ENCODE results near the gene CYREN. TPM values are rescaled to one million over a fixed set of nuclear protein-coding genes. Genes with fewer than 3 reads are reported as not detected.

Gene CYREN
- total and polyA plus RNA-seq, 9 of the 15 experiments (the other 6 are each of a cell fraction or from before 2014, with no cell fraction given): 13.9 to 108 (median 88.8) TPM

GRCh38 chr7:135162382-135163001 is 8.0 kb downstream of the CYREN start:
- ChIA-PET CTCF (ENCODE audit: low intra/inter-chr PET ratio) (no interaction called here), POLR2A (interaction anchor here (1.3 kb wide), 1 partner anchor 15 kb away, joined by 5 read pairs; the partner anchor contains the start of gene TMEM140)
- Histone ChIP-seq H4K20me1 (replicated peaks; ENCODE audit: control insufficient read depth, insufficient read depth, low read length) (no peaks in the 10 kb centered on the region), H3K9me3 (replicated peaks; ENCODE audit: control insufficient read depth, insufficient read depth, low read depth, low read length) (peaks cover 32% of the 10 kb centered on the region), H3K27ac (ENCODE audit: extremely low read depth, low read depth, low read length) (no peak overlapping the region), H3K9me1 (ENCODE audit: control insufficient read depth, insufficient read depth, low read length) (no peaks in the 10 kb centered on the region), H3K4me1 (replicated peaks in 1 of 2; ENCODE audit: control insufficient read depth in 2 of 2, insufficient read depth in 2 of 2, low read length in 2 of 2) (peaks cover 13 to 27% of the 10 kb centered on the region in 2 experiments), H3K9ac (ENCODE audit: insufficient read depth in 1 of 2, low read depth in 2 of 2, low read length in 2 of 2) (no peak overlapping the region), H3K4me2 (ENCODE audit: insufficient read depth, low read length) (no peak overlapping the region), H3K4me3 (no peak overlapping the region), H3K36me3 (ENCODE audit: control insufficient read depth, insufficient read depth, low read length) (peaks cover 43% of the 10 kb centered on the region), H3K79me2 (ENCODE audit: control insufficient read depth, insufficient read depth, low read length) (peaks cover 4% of the 10 kb centered on the region), H2AFZ (ENCODE audit: low read depth, low read length) (no peak overlapping the region), H3K27me3 (ENCODE audit: control insufficient read depth in 2 of 2, insufficient read depth in 2 of 2, low read length in 2 of 2) (no peaks in the 10 kb centered on the region)
- FAIRE-seq: no peak
- intact Hi-C loops (cut with micrococcal nuclease) (no loop called here), in situ Hi-C loops (cut with MboI) (no loop called here)
- ATAC-seq: no peak
- DNase-seq (ENCODE audit: extremely low read depth in 1 of 4, low spot score in 3 of 4): peak in 1 of 4 experiments; percentile 34
- WGBS (ENCODE audit: insufficient coverage, low coverage, missing lambda C conversion rate): 88% methylated on average over 2 of the region's 2 CpGs
- BruUV-seq (replicated peaks): no TSS peak
- no peak for TF ChIP-seq ZFP1 (CRISPR knock-in tag; IDR thresholded peaks at IDR 0.05)
- peak; percentile 92 for TF ChIP-seq TRIM28 (IDR thresholded peaks at IDR 0.05)
- TF ChIP-seq FOXK1 (CRISPR knock-in tag; IDR thresholded peaks at IDR 0.05; ENCODE audit: borderline replicate concordance): no peak
- 0 out of 2 replicates have a peak, but pooled peaks have one; percentile 57 for TF ChIP-seq POLR2H (tag; IDR thresholded peaks at IDR 0.05; ENCODE audit: low read depth)
- TF ChIP-seq CC2D1A (IDR thresholded peaks at IDR 0.05): peak; percentile 74; the same call in 1 of the 2 replicates
- TF ChIP-seq XRCC3 (IDR thresholded peaks at IDR 0.05): 0 out of 2 replicates have a peak, but pooled peaks have one; percentile 19
- peak in 1 of 2 experiments; percentile 95; a peak in 2 of 3 replicates for TF ChIP-seq CBX3 (IDR thresholded peaks at IDR 0.05; ENCODE audit: borderline replicate concordance in 1 of 2, low read length in 2 of 2)
- TF ChIP-seq TRIM24 (IDR thresholded peaks at IDR 0.05): peak; percentile 89 to 90
- TF ChIP-seq SMAD1 (IDR thresholded peaks at IDR 0.05; ENCODE audit: low read depth, low read length, partially characterized antibody): no peak
- TF ChIP-seq ZNF280A (IDR thresholded peaks at IDR 0.05; ENCODE audit: low read depth, partially characterized antibody): peak; percentile 90
- TF ChIP-seq NRF1 (conservative IDR thresholded peaks at IDR 0.05 in 1 of 2, IDR thresholded peaks at IDR 0.05 in 1 of 2): no peak
- no peak for TF ChIP-seq ID3 (CRISPR knock-in tag; IDR thresholded peaks at IDR 0.05)
- TF ChIP-seq ID3 (tag; IDR thresholded peaks at IDR 0.05): 0 out of 2 replicates have a peak, but pooled peaks have one; percentile 13
- TF ChIP-seq POLR3G (IDR thresholded peaks at IDR 0.05; ENCODE audit: extremely low read depth, insufficient read length, insufficient replicate concordance): no peak
- peak; percentile 81 for TF ChIP-seq ZFP36 (IDR thresholded peaks at IDR 0.05; ENCODE audit: low read depth, low read length, partially characterized antibody)
- TF ChIP-seq L3MBTL2 (IDR thresholded peaks at IDR 0.05): peak; percentile 57; the same call in 1 of the 2 replicates
- peak; percentile 72; the same call in 1 of the 2 replicates for TF ChIP-seq ZEB2 (IDR thresholded peaks at IDR 0.05)
- peak; percentile 59; the same call in 1 of the 2 replicates for TF ChIP-seq ZNF445 (CRISPR knock-in tag; IDR thresholded peaks at IDR 0.05; ENCODE audit: low read depth)
- TF ChIP-seq, protein P1, sequence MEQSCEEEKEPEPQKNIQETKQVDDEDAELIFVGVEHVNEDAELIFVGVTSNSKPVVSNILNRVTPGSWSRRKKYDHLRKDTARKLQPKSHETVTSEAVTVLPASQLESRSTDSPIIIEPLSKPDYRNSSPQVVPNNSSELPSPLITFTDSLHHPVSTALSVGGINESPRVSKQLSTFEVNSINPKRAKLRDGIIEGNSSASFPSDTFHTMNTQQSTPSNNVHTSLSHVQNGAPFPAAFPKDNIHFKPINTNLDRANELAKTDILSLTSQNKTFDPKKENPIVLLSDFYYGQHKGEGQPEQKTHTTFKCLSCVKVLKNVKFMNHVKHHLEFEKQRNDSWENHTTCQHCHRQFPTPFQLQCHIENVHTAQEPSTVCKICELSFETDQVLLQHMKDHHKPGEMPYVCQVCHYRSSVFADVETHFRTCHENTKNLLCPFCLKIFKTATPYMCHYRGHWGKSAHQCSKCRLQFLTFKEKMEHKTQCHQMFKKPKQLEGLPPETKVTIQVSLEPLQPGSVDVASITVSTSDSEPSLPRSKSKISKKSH (CRISPR knock-in tag; IDR thresholded peaks at IDR 0.05): 0 out of 2 replicates have a peak, but pooled peaks have one; percentile 11
- peak; percentile 100 for TF ChIP-seq ZNF431 (CRISPR knock-in tag; IDR thresholded peaks at IDR 0.05)
- TF ChIP-seq CBX5 (IDR thresholded peaks at IDR 0.05; ENCODE audit: borderline replicate concordance, low read depth): peak; percentile 83; the same call in 1 of the 2 replicates
